ENCODE measurements around the gene CCDC88B. TPM values are rescaled to one million over a fixed set of nuclear protein-coding genes. Genes with fewer than 3 reads are reported as not detected.

The CCDC88B gene
- total and polyA plus RNA-seq, 2 of the 8 experiments (the other 6 are each of a cell fraction or from before 2014, with no cell fraction given) = 5.9 to 12.5 TPM

GRCh38 chr11:64361659-64362058, 21.7 kb downstream of the CCDC88B start:
- H2BK12ac ChIP-seq (ENCODE audit: low read depth, low read length) = no peak overlapping the region
- no peak overlapping the region for H2BK20ac ChIP-seq (ENCODE audit: low read length)
- no peak overlapping the region for H4K5ac ChIP-seq (ENCODE audit: insufficient read length, low read depth, low read length)
- no peaks in the 10 kb centered on the region for H3K27me3 ChIP-seq (replicated peaks in 1 of 4; ENCODE audit: control insufficient read depth in 3 of 4, extremely low read depth in 1 of 4, insufficient read depth in 3 of 4, low read length in 3 of 4)
- H3K4me3 ChIP-seq (ENCODE audit: extremely low read depth in 1 of 4, insufficient read depth in 2 of 4, low read depth in 3 of 4, low read length in 4 of 4) = no peak overlapping the region
- H2AK5ac ChIP-seq (ENCODE audit: low read depth, low read length) = no peak overlapping the region
- H3K23ac ChIP-seq (ENCODE audit: insufficient read length) = no peak overlapping the region
- no peak overlapping the region for H2AFZ ChIP-seq (ENCODE audit: low read length)
- H3K4me2 ChIP-seq (ENCODE audit: insufficient read depth in 1 of 2, low read depth in 2 of 2, low read length in 2 of 2) = no peak overlapping the region
- H2BK15ac ChIP-seq (ENCODE audit: low read length) = no peak overlapping the region
- WGBS, 2 experiments (ENCODE audit: extremely low coverage in 1 of 2, insufficient coverage in 1 of 2, insufficient read length in 1 of 2, insufficient replicate concordance in 2 of 2, low coverage in 1 of 2, low lambda C conversion rate in 2 of 2, missing lambda C conversion rate in 1 of 2) = 83% methylated on average over 5 of the region's 18 CpGs; no CpG with 5 or more reads in 1 of the 2 experiments
- POLR2A ChIA-PET (ENCODE audit: partially characterized antibody) = interaction anchor here (1.0 to 1.2 kb wide), 2 partner anchors 12 to 82 kb away, joined by 3 read pairs; no protein-coding TSS in a partner anchor
- CTCF ChIA-PET (ENCODE audit: partially characterized antibody) = interaction anchor here (0.6 to 22.0 kb wide), 2 partner anchors 8 to 24 kb away, joined by 3 to 409 read pairs; partner anchors contain the start of gene CCDC88B
- H2BK120ac ChIP-seq (replicated peaks; ENCODE audit: low read depth, low read length) = no peak overlapping the region
- TF ChIP-seq POLR2AphosphoS5 (IDR thresholded peaks at IDR 0.05; ENCODE audit: low read depth, low read length) (no peak), SRF (IDR thresholded peaks at IDR 0.05; ENCODE audit: low read depth, low read length) (no peak)
- H3K23me2 ChIP-seq (ENCODE audit: low read depth, low read length) = peaks cover 7% of the 10 kb centered on the region; the same call in 1 of the 2 replicates
- H2BK5ac ChIP-seq (ENCODE audit: low read depth, low read length) = no peak overlapping the region
- peaks cover 0 to 9% (median 3%) of the 10 kb centered on the region in 4 experiments; a peak in 4 of 8 replicates for H3K36me3 ChIP-seq (ENCODE audit: control insufficient read depth in 2 of 4, insufficient read depth in 4 of 4, low read length in 3 of 4)
- H3K9me3 ChIP-seq (ENCODE audit: insufficient read depth in 2 of 2, low read depth in 1 of 2, low read length in 1 of 2) = no peaks in the 10 kb centered on the region
- no peak overlapping the region for H3K18ac ChIP-seq (ENCODE audit: extremely low read depth, low read length)
- no peak overlapping the region for H3K56ac ChIP-seq (replicated peaks; ENCODE audit: insufficient read length, low read depth, low read length)
- H4K91ac ChIP-seq (replicated peaks; ENCODE audit: insufficient read length, low read length) = no peak overlapping the region
- H3K9ac ChIP-seq (replicated peaks in 1 of 4; ENCODE audit: extremely low read depth in 1 of 4, low read depth in 3 of 4, low read length in 3 of 4) = no peak overlapping the region
- FAIRE-seq (no peak), DNase-seq (ENCODE audit: low read depth in 1 of 2, low spot score in 2 of 2) (no peak)
- no peak overlapping the region for H4K8ac ChIP-seq (ENCODE audit: extremely low read depth, insufficient read depth, low read length)
- no peaks in the 10 kb centered on the region; the same call in 1 of the 2 replicates for H3K79me1 ChIP-seq (ENCODE audit: low read depth, low read length)
- H3K14ac ChIP-seq (ENCODE audit: insufficient read length) = no peak overlapping the region
- no peaks in the 10 kb centered on the region for H3K79me2 ChIP-seq (ENCODE audit: control insufficient read depth in 1 of 2, insufficient read depth in 2 of 2, low read length in 2 of 2)
- no peak overlapping the region for H3K27ac ChIP-seq (ENCODE audit: low read depth, low read length)
- no peak overlapping the region for H3K4ac ChIP-seq (replicated peaks; ENCODE audit: insufficient read length, low read depth, low read length)
- peaks cover 0 to 30% (median 25%) of the 10 kb centered on the region in 4 experiments; a peak in 6 of 7 replicates for H3K4me1 ChIP-seq (replicated peaks in 1 of 4; ENCODE audit: control insufficient read depth in 3 of 4, insufficient read depth in 4 of 4, low read length in 3 of 4)
- peaks cover 0 to 4% of the 10 kb centered on the region in 2 experiments for H4K20me1 ChIP-seq (replicated peaks in 1 of 2; ENCODE audit: control insufficient read depth in 1 of 2, insufficient read depth in 2 of 2, low read length in 2 of 2)

Data from H1 (cell line).